ENCODE measurements around the gene CISD1. TPM values are rescaled to one million over a fixed set of nuclear protein-coding genes. Genes with fewer than 3 reads are reported as not detected.
"Not testable (repeated sequence)": the region's sequence is repeated elsewhere in the genome, so short reads cannot be mapped to it uniquely, and the experiment has no call there.

The CISD1 gene
- total RNA-seq, 2 experiments from 2014 or later = 49.7 to 58.2 TPM

GRCh38 chr10:58244666-58245065, 24.3 kb upstream of the CISD1 start:
- H3K27ac Mint-ChIP-seq; H3K4me3 Mint-ChIP-seq; DNase-seq; intact Hi-C loops (cut with micrococcal nuclease); CTCF ChIA-PET; H3K27me3 Mint-ChIP-seq; H3K9me3 Mint-ChIP-seq; ATAC-seq; POLR2A ChIA-PET: not testable (repeated sequence)
- H3K4me1 Mint-ChIP-seq (ENCODE audit: low read depth) = peaks cover 25% of the 10 kb centered on the region
- H3K36me3 Mint-ChIP-seq (ENCODE audit: low read depth) = peaks cover 25% of the 10 kb centered on the region

GRCh38 chr10:58253184-58253583, 15.8 kb upstream of the CISD1 start:
- no peaks in the 10 kb centered on the region for H3K27me3 Mint-ChIP-seq
- peaks cover 26% of the 10 kb centered on the region for H3K4me1 Mint-ChIP-seq (ENCODE audit: low read depth)
- H3K36me3 Mint-ChIP-seq (ENCODE audit: low read depth) = peaks cover 37% of the 10 kb centered on the region
- DNase-seq = no peak
- intact Hi-C loops (cut with micrococcal nuclease) = no loop called here
- CTCF ChIA-PET = interaction anchor here (1.2 to 1.4 kb wide), 2 partner anchors 15 to 51 kb away, joined by 3 read pairs; partner anchors contain the start of gene IPMK
- no peak for TF ChIP-seq CTCF (IDR thresholded peaks at IDR 0.05)
- no peak for ATAC-seq
- H3K4me3 Mint-ChIP-seq = no peak overlapping the region
- H3K27ac Mint-ChIP-seq = no peak overlapping the region
- POLR2A ChIA-PET = no interaction called here
- peaks cover 15% of the 10 kb centered on the region for H3K9me3 Mint-ChIP-seq

- DNase-seq = no peak
- Mint-ChIP-seq H3K27me3 (no peaks in the 10 kb centered on the region), H3K9me3 (peaks cover 12% of the 10 kb centered on the region), H3K36me3 (ENCODE audit: low read depth) (peaks cover 37% of the 10 kb centered on the region), H3K27ac (no peak overlapping the region), H3K4me3 (no peak overlapping the region), H3K4me1 (ENCODE audit: low read depth) (peaks cover 26% of the 10 kb centered on the region)
- no peak for ATAC-seq
- POLR2A ChIA-PET = no interaction called here
- CTCF ChIA-PET = interaction anchor here (1.4 kb wide), 1 partner anchor 13 kb away, joined by 3 read pairs; the partner anchor contains the start of gene IPMK
- no peak for TF ChIP-seq CTCF (IDR thresholded peaks at IDR 0.05)
- intact Hi-C loops (cut with micrococcal nuclease) = no loop called here
These were observed 14.3 kb upstream of the CISD1 start for GRCh38 chr10:58254644-58255043.

- H3K4me3 Mint-ChIP-seq; H3K27me3 Mint-ChIP-seq; intact Hi-C loops (cut with micrococcal nuclease); POLR2A ChIA-PET; CTCF ChIA-PET; ATAC-seq; DNase-seq; H3K27ac Mint-ChIP-seq: not testable (repeated sequence)
- peaks cover 12% of the 10 kb centered on the region for H3K9me3 Mint-ChIP-seq
- peaks cover 39% of the 10 kb centered on the region for H3K4me1 Mint-ChIP-seq (ENCODE audit: low read depth)
- peaks cover 37% of the 10 kb centered on the region for H3K36me3 Mint-ChIP-seq (ENCODE audit: low read depth)
These were observed 12.8 kb upstream of the CISD1 start for GRCh38 chr10:58256013-58256780.

- Mint-ChIP-seq H3K36me3 (ENCODE audit: low read depth) (peaks cover 26% of the 10 kb centered on the region), H3K4me3 (no peak overlapping the region), H3K27ac (no peak overlapping the region), H3K4me1 (ENCODE audit: low read depth) (peaks cover 46% of the 10 kb centered on the region), H3K9me3 (peaks cover under 1% of the 10 kb centered on the region), H3K27me3 (no peaks in the 10 kb centered on the region)
- DNase-seq (no peak), ATAC-seq (no peak)
- TF ChIP-seq CTCF (IDR thresholded peaks at IDR 0.05) = no peak
- intact Hi-C loops (cut with micrococcal nuclease) = no loop called here
- ChIA-PET POLR2A (no interaction called here), CTCF (no interaction called here)
These were observed 9.8 kb upstream of the CISD1 start for GRCh38 chr10:58258977-58259692.

- DNase-seq (no peak), ATAC-seq (no peak)
- TF ChIP-seq CTCF (IDR thresholded peaks at IDR 0.05) = no peak
- Mint-ChIP-seq H3K36me3 (ENCODE audit: low read depth) (peaks cover 16% of the 10 kb centered on the region), H3K27me3 (no peaks in the 10 kb centered on the region), H3K4me3 (no peak overlapping the region), H3K4me1 (ENCODE audit: low read depth) (peaks cover 51% of the 10 kb centered on the region), H3K27ac (no peak overlapping the region), H3K9me3 (no peaks in the 10 kb centered on the region)
- intact Hi-C loops (cut with micrococcal nuclease) = loop anchor here (10.0 kb wide), 1 partner anchor 124 kb away; the partner anchor contains the start of gene TFAM
- ChIA-PET POLR2A (no interaction called here), CTCF (interaction anchor here (1.3 kb wide), 1 partner anchor 124 kb away, joined by 3 read pairs; no protein-coding TSS in a partner anchor)
These were observed 8.6 kb upstream of the CISD1 start for GRCh38 chr10:58260334-58260733.

All from activated CD8-positive, alpha-beta T cell treated with anti-CD3 and anti-CD28 coated beads for 36 hours (primary cell).